GM19239 (cell line): Measurements from ENCODE around the gene CCDC186.

Source experiments
- DNase-seq: peaks from one replicate; pipeline ENCODE4 v3.0.0; 2011; ENCODE audit warnings: low spot score; ENCODE audit not compliant: insufficient read length
- FAIRE-seq: peaks from 2 replicates; lab custom pipeline; 2011; peaks lifted over from hg19 to GRCh38; lab: Jason Lieb, UNC

CCDC186 gene

DNA sequence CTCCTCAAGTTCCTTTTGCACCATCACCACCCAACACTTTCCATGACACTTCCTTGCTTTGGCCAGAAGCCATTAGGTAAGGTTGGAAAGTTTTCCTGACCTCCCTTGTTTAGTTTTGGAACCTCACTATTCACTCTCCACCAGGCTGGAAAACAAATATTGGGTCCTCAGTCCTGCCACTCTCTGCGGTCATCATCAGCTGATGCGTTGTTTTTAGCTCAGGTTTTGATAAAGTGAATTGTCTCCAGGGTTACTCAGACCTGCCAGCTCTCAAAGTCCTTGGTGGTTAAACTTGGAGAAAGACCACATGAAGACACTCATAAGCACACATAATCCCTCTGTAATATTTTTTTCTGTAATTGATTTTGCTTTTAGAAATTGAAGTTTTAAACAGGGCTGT, 55.5 kb downstream of the CCDC186 start:
- DNase-seq (no peak), FAIRE-seq (no peak)

DNA sequence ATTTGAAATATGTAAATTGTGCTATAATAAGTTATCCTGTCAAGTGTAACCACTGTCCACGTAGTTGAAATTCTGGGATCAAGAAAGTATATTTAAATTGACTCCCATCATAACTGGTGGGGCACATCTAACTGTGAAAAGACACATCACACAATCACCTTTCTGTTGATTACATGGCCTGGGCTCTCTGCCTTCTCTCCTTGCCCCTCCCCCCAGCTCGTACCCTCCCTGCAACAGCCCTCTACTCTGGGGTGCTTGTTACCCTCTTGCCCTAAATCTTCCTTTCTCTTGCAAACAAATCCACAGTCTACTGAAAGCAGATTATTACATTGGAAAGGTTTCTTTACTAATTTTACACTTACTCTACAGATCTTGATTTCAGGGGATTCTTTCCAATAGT, 56.3 kb downstream of the CCDC186 start:
- DNase-seq: no peak
- FAIRE-seq: no peak

DNA sequence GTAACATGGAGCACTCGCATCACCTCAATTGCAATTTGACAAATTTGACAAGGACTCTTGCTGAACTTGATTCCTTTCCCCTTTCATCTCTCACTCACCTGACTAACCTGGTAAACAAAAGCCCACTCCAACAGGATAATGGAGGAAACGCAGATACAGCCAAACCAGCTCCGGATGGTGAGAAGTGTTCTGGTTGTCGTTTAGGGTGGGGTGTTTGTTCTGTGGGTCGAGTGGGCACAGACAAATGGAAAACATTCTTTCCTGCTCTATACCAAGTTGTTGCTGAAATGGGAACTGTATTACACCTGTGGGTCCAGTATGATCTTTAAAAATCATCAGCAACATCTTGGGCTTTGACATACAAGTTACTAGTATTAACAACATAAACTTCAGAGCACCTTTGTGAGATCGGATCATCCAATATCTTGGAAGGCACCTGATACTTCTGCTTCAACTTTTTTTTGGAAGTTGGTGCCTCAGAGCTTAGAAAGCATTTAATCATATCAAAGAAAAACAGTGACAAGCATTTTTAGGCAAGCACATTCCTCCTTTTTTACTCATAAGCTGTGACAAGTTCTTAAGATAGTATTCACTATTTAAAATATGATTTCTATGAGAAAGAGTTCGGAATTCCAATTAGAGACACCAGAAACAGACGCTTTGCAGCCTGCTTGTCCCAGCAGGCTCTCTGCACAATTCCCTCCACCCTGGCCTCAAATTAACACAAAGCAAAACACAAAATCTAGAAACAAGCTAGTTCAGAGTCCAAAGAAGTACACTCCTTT, 58.1 kb downstream of the CCDC186 start:
- DNase-seq: no peak
- FAIRE-seq: no peak

DNA sequence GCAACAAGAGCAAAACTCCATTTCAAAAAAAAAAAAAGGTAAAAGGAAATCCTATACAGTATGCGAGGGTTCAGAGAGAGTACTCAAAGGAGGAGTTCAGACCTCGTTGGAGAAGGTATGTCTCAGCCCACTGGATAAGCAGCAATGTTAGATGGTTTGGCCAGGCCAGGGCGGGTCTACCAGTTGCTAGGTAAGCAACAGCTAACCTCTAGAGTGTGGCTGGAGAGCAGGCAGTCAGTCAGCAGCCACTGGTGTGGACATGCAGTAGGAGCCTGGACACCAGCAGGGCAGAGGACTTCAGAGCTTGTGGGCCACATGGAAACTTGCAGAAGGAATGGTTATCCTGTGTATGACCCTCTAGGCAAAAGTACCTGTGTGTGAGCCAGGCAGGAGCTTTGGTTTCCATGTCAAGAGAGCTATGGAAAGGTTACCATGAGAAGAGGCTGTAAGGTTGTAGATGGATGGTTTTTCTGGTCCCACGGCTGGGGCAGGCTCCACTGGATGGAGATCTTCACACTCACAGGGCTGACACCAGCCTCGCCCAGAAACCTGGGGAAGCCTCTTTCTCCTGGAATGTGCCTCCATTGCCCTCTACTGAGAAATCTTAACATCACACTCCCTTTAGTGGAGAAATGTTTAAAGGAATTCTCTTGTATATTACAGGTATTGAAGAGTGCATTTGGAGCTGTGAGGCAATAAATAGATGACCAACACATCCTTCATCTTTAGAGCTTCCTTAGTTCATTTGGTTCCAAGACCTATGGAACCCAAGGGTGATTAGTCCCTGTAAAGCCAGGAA, 63.6 kb downstream of the CCDC186 start:
- DNase-seq (no peak), FAIRE-seq (no peak)

GRCh38 chr10:114103284-114103683, 70.7 kb downstream of the CCDC186 start:
- DNase-seq (no peak), FAIRE-seq (peak; percentile 84)

- DNase-seq: no peak
- no peak for FAIRE-seq
These were observed 71.7 kb downstream of the CCDC186 start for GRCh38 chr10:114102256-114102655.

- DNase-seq: no peak
- FAIRE-seq: peak; percentile 70
These were observed 72.9 kb downstream of the CCDC186 start for GRCh38 chr10:114100848-114101741.

DNA sequence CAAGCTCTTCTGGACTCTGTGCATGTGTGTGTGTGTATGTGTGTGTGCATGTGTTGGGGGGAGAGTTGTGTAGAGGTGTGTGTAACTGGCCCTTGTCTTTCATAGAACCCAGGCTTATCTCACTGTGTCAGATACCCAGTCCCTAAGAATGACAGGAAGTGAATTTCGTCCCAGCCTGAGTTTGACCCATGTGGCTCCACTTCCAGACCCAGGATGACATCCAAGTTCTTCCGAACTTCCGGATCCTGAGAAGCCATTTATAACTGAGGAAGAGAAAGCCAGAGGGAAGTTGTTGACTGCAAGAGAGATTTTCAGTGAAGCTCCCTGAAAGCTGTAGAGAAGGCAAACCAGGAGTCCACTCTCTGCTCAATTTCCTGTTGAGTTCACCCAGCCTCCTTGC, 77.1 kb downstream of the CCDC186 start:
- DNase-seq (no peak), FAIRE-seq (no peak)

- DNase-seq: peak; percentile 26
- peak; percentile 93 for FAIRE-seq
These were observed 78.3 kb downstream of the CCDC186 start for GRCh38 chr10:114095559-114096337.

- FAIRE-seq: no peak
These were observed 79.2 kb downstream of the CCDC186 start for GRCh38 chr10:114094795-114095194.

DNA sequence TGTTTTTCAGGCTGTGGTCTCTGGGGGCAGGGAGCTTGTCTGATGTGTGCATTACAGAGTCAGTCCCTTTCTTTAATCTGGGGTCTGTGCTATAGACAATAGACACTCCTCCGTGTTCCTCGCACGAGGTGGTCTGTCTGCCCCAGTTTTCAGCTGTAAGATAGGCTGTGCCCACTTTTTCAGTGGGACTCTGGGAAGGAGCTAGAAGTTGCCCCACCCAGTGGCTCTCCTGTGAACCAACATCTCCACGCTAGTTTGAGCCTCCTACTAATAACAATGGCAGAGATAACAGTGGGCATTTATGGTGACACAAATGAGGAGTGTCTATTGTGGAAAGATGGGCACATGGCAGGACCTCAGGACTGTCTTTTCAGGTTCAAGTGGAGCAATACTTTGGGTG, 86.3 kb downstream of the CCDC186 start:
- FAIRE-seq: no peak

More at GRCh38 chr10:114094795-114095194, 79.2 kb downstream of the CCDC186 start:
- DNase-seq: no peak

DNA sequence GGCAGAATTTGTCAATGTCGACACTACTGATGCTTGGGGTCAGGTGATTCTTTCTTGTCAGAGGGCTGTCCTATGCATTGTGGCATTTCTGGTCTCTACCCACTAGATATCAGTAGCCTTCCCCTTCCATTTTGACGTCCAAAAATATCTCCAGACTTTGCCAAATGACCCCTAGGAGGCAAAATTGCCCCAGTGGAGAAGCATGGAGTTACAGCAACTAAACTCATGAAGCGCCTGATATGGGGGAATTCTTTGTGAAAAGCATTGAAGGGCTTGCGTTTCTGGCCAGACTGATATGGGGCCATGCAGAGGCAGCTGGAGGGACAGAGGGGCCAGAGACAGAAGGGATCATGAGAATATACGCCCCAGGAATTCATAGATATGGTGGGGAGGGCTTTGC, 86.7 kb downstream of the CCDC186 start:
- FAIRE-seq (no peak), DNase-seq (no peak)

More for the DNA sequence above, 86.3 kb downstream of the CCDC186 start:
- DNase-seq: no peak

- no peak for FAIRE-seq
- DNase-seq: no peak
These were observed 89.8 kb downstream of the CCDC186 start for GRCh38 chr10:114084215-114084614.

DNA sequence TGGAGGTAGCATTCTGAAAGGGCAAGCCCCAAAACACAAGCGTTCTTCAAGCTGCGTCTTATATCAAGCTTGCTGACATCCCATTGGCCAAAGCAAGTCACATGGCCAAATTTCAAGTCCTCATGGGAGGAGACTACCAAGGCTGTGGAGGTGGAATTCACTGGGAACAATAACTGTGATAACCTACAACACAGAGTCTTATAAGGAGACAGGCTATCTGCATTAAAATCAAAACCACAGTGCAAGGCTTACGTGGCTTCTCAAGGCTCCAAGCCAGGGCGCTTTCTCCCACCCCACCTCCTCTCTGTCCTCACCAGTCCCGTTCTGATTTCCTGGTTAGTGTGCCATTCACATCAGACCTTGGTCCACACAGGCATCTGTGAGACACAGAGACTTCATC, 91.0 kb downstream of the CCDC186 start:
- FAIRE-seq (no peak), DNase-seq (no peak)

DNA sequence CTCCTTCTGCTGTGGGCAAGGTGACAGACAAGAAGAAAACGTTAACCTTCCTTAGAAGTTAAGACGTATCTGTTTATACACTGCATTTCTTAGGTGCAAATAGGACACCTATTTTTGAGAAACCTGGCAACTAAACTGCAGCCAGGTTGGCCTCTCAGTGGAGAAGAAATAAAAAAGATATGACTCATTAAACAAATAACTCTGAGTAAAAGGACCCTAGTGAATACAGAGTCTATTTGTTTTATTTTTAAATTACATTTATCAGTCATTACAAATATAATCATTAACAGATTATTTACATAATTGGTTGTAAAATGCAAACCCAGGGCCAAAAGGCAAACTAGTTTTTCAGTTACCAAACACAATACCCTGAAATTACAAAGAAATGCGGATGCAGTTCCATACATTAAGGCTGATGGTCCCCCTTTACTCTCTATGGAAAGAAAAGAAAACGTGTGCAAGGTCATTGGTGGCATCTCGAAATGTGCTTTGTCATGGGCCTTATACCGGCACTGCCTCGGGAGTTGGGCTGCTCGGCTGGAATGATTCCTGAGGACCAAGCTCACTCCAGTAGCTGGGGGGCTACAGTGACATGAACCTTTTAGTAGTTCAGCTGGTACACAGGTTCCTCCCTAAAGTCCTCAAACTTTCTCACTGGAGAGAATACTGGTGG, 92.0 kb downstream of the CCDC186 start:
- DNase-seq (no peak), FAIRE-seq (no peak)

DNA sequence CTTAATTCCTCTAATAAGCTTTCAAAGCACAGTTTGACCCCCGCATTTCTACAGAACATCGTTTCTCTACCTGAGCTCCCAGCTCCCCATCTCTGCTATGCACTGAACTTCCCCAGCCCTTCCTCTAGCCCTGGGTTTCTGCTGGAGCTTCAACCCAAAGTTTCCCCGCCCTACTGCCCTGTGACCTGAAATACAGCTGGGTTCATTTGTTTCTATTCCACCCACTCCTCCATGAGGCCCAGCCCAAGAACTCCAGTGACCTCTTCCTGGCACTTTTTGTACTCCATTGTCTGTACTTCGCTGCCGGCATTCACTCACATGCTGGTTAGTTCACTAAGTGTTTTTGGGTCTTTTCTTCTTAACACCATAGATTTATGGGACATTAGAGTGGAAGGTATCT, 94.6 kb downstream of the CCDC186 start:
- FAIRE-seq (no peak), DNase-seq (no peak)

DNA sequence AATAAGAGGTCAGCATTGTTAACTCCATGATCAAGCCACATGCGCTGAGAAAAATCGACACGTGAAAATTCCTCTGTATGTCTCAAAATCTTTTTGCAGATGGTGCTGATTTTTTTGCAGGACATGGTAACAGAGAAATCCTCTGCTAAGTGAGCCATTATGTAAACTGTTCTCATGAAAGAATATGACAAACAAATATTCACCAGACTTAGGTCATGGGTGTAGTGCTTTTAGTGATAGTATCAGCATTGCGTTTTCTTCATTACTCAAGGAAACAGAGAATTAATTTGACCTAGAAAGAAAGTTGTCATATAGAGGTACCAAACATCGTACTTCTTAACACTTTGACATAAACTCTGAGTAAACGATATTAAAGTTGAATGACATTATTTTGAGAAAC, 95.7 kb downstream of the CCDC186 start:
- no peak for DNase-seq
- FAIRE-seq: no peak

DNA sequence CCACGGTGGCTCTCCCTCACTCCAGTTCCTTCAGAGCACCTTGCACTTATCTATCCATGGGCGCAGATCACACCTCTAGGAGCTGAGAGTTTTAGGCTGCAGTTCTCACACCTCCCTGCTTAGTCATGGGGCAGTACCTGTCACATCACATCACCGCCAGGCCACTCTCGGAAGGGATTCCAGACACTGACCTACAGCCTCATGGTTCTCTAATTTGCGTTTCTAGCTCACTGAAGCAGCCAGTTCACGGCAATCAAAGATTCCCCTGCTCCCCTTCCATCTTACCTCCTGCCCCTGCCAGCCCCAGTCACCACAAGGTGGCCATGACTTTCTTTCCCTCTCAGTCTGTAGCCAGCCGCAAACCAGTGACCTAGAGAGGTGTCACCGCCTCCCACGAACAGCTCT, 96.2 kb downstream of the CCDC186 start:
- DNase-seq (no peak), FAIRE-seq (peak; percentile 71)

GRCh38 chr10:114077347-114077746, 96.7 kb downstream of the CCDC186 start:
- DNase-seq (no peak), FAIRE-seq (no peak)
